ENCODE results near the gene HLF. TPM values are rescaled to one million over a fixed set of nuclear protein-coding genes. Genes with fewer than 3 reads are reported as not detected.

HLF gene
- total and polyA plus RNA-seq, 2 of the 4 experiments (the other 2 are of a cell fraction): 0.18 TPM; not detected in 1

GRCh38 chr17:55351226-55351625, 86.5 kb downstream of the HLF start:
- dilution Hi-C loops (cut with HindIII; ENCODE audit: low sequenced_read_pairs, unreplicated experiment): no loop called here

More at GRCh38 chr17:55351226-55351625, 86.5 kb downstream of the HLF start:
- no peak overlapping the region for H3K23ac ChIP-seq (ENCODE audit: low read depth, low read length)
- no peak overlapping the region for H3K4me2 ChIP-seq (ENCODE audit: low read depth, low read length)
- H4K5ac ChIP-seq (ENCODE audit: low read depth, low read length): no peak overlapping the region
- in situ Hi-C loops (cut with MboI; ENCODE audit: low sequenced_read_pairs) (loop anchor here (5.0 kb wide), 1 partner anchor 161 kb away; the partner anchor contains the start of gene SMIM36), intact Hi-C loops (cut with micrococcal nuclease) (no loop called here)
- H2BK20ac ChIP-seq (ENCODE audit: low read depth, low read length): no peak overlapping the region
- TF ChIP-seq SMC3 (IDR thresholded peaks at IDR 0.05; ENCODE audit: low read depth, low read length) (no peak), RAD21 (IDR thresholded peaks at IDR 0.05; ENCODE audit: low read length) (no peak), ELK1 (IDR thresholded peaks at IDR 0.05; ENCODE audit: borderline replicate concordance, low read depth, low read length) (no peak), POLR2A (IDR thresholded peaks at IDR 0.05; ENCODE audit: low read depth, low read length) (no peak), CHD1 (IDR thresholded peaks at IDR 0.05; ENCODE audit: low read depth, low read length) (no peak), CTCF (conservative IDR thresholded peaks at IDR 0.05; ENCODE audit: low read depth, low read length) (no peak)
- H3K9ac ChIP-seq (ENCODE audit: low read depth, low read length): no peak overlapping the region
- H3K79me1 ChIP-seq (ENCODE audit: low read depth in 1 of 2, low read length in 2 of 2): no peaks in the 10 kb centered on the region
- H3K36me3 ChIP-seq (ENCODE audit: control insufficient read depth, insufficient read depth, low read length): no peaks in the 10 kb centered on the region
- H3K27ac ChIP-seq (ENCODE audit: insufficient read depth, low read length): no peak overlapping the region
- no peak overlapping the region for H4K8ac ChIP-seq (ENCODE audit: low read depth in 2 of 2, low read length in 2 of 2)
- H3K14ac ChIP-seq (replicated peaks; ENCODE audit: low read depth, low read length): no peak overlapping the region
- WGBS, 2 experiments (ENCODE audit: extremely low coverage in 2 of 2, insufficient read length in 1 of 2): no CpG with 5 or more reads among the region's 1 CpG
- no peak for DNase-seq
- H3K27me3 ChIP-seq (ENCODE audit: control insufficient read depth, insufficient read depth, low read length): peaks cover 7% of the 10 kb centered on the region
- no peak overlapping the region for H3K4me3 ChIP-seq (ENCODE audit: insufficient read depth, low read depth, low read length)
- H3K4ac ChIP-seq (ENCODE audit: low read depth, low read length): no peak overlapping the region
- no peaks in the 10 kb centered on the region for H4K20me1 ChIP-seq (ENCODE audit: insufficient read depth, low read length)
- H3K4me1 ChIP-seq (ENCODE audit: control insufficient read depth, insufficient read depth, low read length): no peaks in the 10 kb centered on the region
- no peak overlapping the region for H2BK15ac ChIP-seq (ENCODE audit: low read depth, low read length)
- H4K91ac ChIP-seq (ENCODE audit: insufficient read depth, low read depth, low read length): no peak overlapping the region
- no peak overlapping the region for H2AFZ ChIP-seq (replicated peaks; ENCODE audit: low read length, poor library complexity)
- H3K18ac ChIP-seq (ENCODE audit: low read depth, low read length): no peak overlapping the region
- H2BK120ac ChIP-seq (ENCODE audit: low read depth, low read length): no peak overlapping the region
- no peaks in the 10 kb centered on the region for H3K9me1 ChIP-seq (ENCODE audit: insufficient read depth, low read length)
- no peak overlapping the region for H3K56ac ChIP-seq (ENCODE audit: extremely low read depth, insufficient read depth, low read length)
- H3K9me3 ChIP-seq (ENCODE audit: control insufficient read depth, insufficient read depth, low read length): no peaks in the 10 kb centered on the region; the same call in 1 of the 2 replicates
- H2AK5ac ChIP-seq (ENCODE audit: low read depth, low read length): no peak overlapping the region
- ChIA-PET CTCF (interaction anchor here (0.5 kb wide), 1 partner anchor 125 kb away, joined by 3 read pairs; no protein-coding TSS in a partner anchor), POLR2A (ENCODE audit: unreplicated experiment) (no interaction called here)
- no peak for ATAC-seq (ENCODE audit: low read depth)
- no peak overlapping the region for H2BK5ac ChIP-seq (ENCODE audit: low read depth, low read length, poor library complexity, severe bottlenecking)
- no peak overlapping the region for H2AK9ac ChIP-seq (replicated peaks; ENCODE audit: low read depth, low read length, poor library complexity)
- BruUV-seq (replicated peaks): no TSS peak

Data from IMR-90 (cell line).